GM23338 (cell line): ENCODE results near the gene TXLNG. TPM values are rescaled to one million over a fixed set of nuclear protein-coding genes. Genes with fewer than 3 reads are reported as not detected.

Experiments
- ATAC-seq: fragments of 200-7000 bp; cut with Tn5 transposase; 3 replicates; pipeline ENCODE4 v1.9.1; 2020
- DNase-seq: peaks from one replicate; pipeline ENCODE4 v3.0.0-alpha.2; 2015; ENCODE audit warnings: low spot score
- H2AFZ ChIP-seq: fragments of 200-600 bp; sonication (generic); 2 replicates; pipeline ENCODE4 v1.8.0; 2016; ENCODE audit warnings: antibody characterized with exemption, mild to moderate bottlenecking, moderate library complexity
- H3F3A ChIP-seq: fragments of 200-600 bp; sonication (generic); replicated peaks from 2 replicates; pipeline ENCODE4 v1.8.0; 2017; ENCODE audit warnings: antibody characterized with exemption, mixed run types, low read depth
- H3K27ac ChIP-seq: fragments of 200-600 bp; sonication (generic); 2 replicates; pipeline ENCODE4 v1.6.1; 2016; ENCODE audit warnings: low read depth
- H3K27me3 ChIP-seq: fragments of 200-600 bp; sonication (generic); 2 replicates; pipeline ENCODE4 v1.8.0; 2016; ENCODE audit warnings: mild to moderate bottlenecking, mixed run types, moderate library complexity; ENCODE audit not compliant: insufficient read depth
- H3K36me3 ChIP-seq: fragments of 200-600 bp; sonication (generic); 2 replicates; pipeline ENCODE4 v1.8.0; 2016; ENCODE audit warnings: mild to moderate bottlenecking; ENCODE audit not compliant: insufficient read depth
- H3K4me1 ChIP-seq: fragments of 200-600 bp; sonication (generic); 2 replicates; pipeline ENCODE4 v1.8.0; 2016; ENCODE audit warnings: mild to moderate bottlenecking, moderate library complexity; ENCODE audit not compliant: insufficient read depth
- H3K4me2 ChIP-seq: fragments of 200-600 bp; sonication (generic); 2 replicates; pipeline ENCODE4 v1.7.1; 2017; ENCODE audit warnings: mixed run types
- H3K4me3 ChIP-seq: fragments of 200-600 bp; sonication (generic); 2 replicates; pipeline ENCODE4 v1.6.1; 2016; ENCODE audit warnings: mixed run types
- H3K79me2 ChIP-seq: fragments of 200-600 bp; sonication (generic); replicated peaks from 2 replicates; pipeline ENCODE4 v1.8.0; 2017; ENCODE audit warnings: mild to moderate bottlenecking; ENCODE audit not compliant: insufficient read depth
- H3K9me2 ChIP-seq: fragments of 200-600 bp; sonication (generic); 2 replicates; pipeline ENCODE4 v1.8.0; 2017; ENCODE audit not compliant: insufficient read depth
- H4K20me1 ChIP-seq: fragments of 200-600 bp; sonication (generic); replicated peaks from 2 replicates; pipeline ENCODE4 v1.8.0; 2017; ENCODE audit warnings: mild to moderate bottlenecking; ENCODE audit not compliant: insufficient read depth
- H3K27ac Mint-ChIP-seq: 2 replicates; pipeline ENCODE4 v1.8.0; 2020; ENCODE audit warnings: inconsistent platforms, mild to moderate bottlenecking, moderate library complexity, mixed read lengths
- H3K27me3 Mint-ChIP-seq: 3 replicates; pipeline ENCODE4 v1.8.0; 2022; ENCODE audit warnings: low read depth, mild to moderate bottlenecking, moderate library complexity, mixed read lengths, inconsistent platforms; ENCODE audit not compliant: insufficient read depth, poor library complexity
- H3K36me3 Mint-ChIP-seq: 3 replicates; pipeline ENCODE4 v1.8.0; 2021; ENCODE audit warnings: low read depth, mild to moderate bottlenecking, inconsistent platforms, moderate library complexity, mixed read lengths
- H3K4me1 Mint-ChIP-seq: 3 replicates; pipeline ENCODE4 v1.8.0; 2020; ENCODE audit warnings: mild to moderate bottlenecking, inconsistent platforms, mixed read lengths
- H3K4me3 Mint-ChIP-seq: 3 replicates; pipeline ENCODE4 v1.8.0; 2021; ENCODE audit warnings: moderate library complexity, mild to moderate bottlenecking, inconsistent platforms, mixed read lengths
- H3K9me3 Mint-ChIP-seq: 3 replicates; pipeline ENCODE4 v1.8.0; 2020; ENCODE audit warnings: moderate library complexity, mild to moderate bottlenecking, inconsistent platforms, mixed read lengths
- CREB1 ChIP-seq: fragments of 250-450 bp; sonication (Bioruptor Pico); IDR thresholded peaks from 2 replicates; pipeline ENCODE4 v1.5.0; 2020; ENCODE audit warnings: low read depth, mild to moderate bottlenecking, moderate library complexity
- CTCF ChIP-seq, 2 experiments: fragments of 200-600 bp in 1 of 2; sonication (generic) in 1 of 2; conservative IDR thresholded peaks; 2 replicates each; pipeline versions ENCODE4 v1.5.1 to v1.6.1; 2016 to 2017; ENCODE audit warnings: antibody characterized with exemption in 2 of 2, low read depth in 2 of 2, mild to moderate bottlenecking in 2 of 2, moderate library complexity in 1 of 2
- ETS1 ChIP-seq: IDR thresholded peaks from 2 replicates; pipeline ENCODE4 v1.6.1; 2016; ENCODE audit warnings: antibody characterized with exemption
- EZH2 ChIP-seq: fragments of 200-600 bp; sonication (generic); IDR thresholded peaks from one replicate; pipeline ENCODE4 v1.8.0; 2017; ENCODE audit warnings: antibody characterized with exemption, mild to moderate bottlenecking, low read depth; ENCODE audit not compliant: unreplicated experiment
- EZH2phosphoT487 ChIP-seq: fragments of 200-600 bp; sonication (generic); IDR thresholded peaks from one replicate; pipeline ENCODE4 v1.8.1; 2018; ENCODE audit warnings: antibody characterized with exemption; ENCODE audit not compliant: unreplicated experiment
- JUNB ChIP-seq: IDR thresholded peaks from one replicate; pipeline ENCODE4 v1.6.1; 2016; ENCODE audit warnings: antibody characterized with exemption; ENCODE audit not compliant: unreplicated experiment
- NANOG ChIP-seq: IDR thresholded peaks from 2 replicates; pipeline ENCODE4 v1.6.1; 2016; ENCODE audit warnings: antibody characterized with exemption, borderline replicate concordance
- POLR2AphosphoS5 ChIP-seq: IDR thresholded peaks from 2 replicates; pipeline ENCODE4 v1.6.1; 2016; ENCODE audit warnings: antibody characterized with exemption, low read depth
- REST ChIP-seq: IDR thresholded peaks from one replicate; pipeline ENCODE4 v1.6.1; 2018; ENCODE audit warnings: antibody characterized with exemption; ENCODE audit not compliant: unreplicated experiment
- STAT1 ChIP-seq: IDR thresholded peaks from one replicate; pipeline ENCODE4 v1.6.1; 2016; ENCODE audit warnings: antibody characterized with exemption; ENCODE audit not compliant: unreplicated experiment
- ZNF114 ChIP-seq: fragments of 250-450 bp; sonication (Bioruptor Pico); IDR thresholded peaks from 2 replicates; pipeline ENCODE4 v1.5.0; 2020; ENCODE audit warnings: mild to moderate bottlenecking, moderate library complexity
- ZNF331 ChIP-seq: fragments of 250-450 bp; sonication (Bioruptor Pico); IDR thresholded peaks from 2 replicates; pipeline ENCODE4 v1.5.0; 2020; ENCODE audit warnings: low read depth, mild to moderate bottlenecking, moderate library complexity
- ZNF462 ChIP-seq: fragments of 250-450 bp; sonication (Bioruptor Pico); IDR thresholded peaks from 2 replicates; pipeline ENCODE4 v1.5.0; 2020; ENCODE audit warnings: mild to moderate bottlenecking, moderate library complexity
- polyA plus RNA-seq: library from polyadenylated mRNA; unstranded; fragments of >200 nt; fragmentation: Nextera tagmentation; extraction: Ambion mirVana; gene quantifications from 2 replicates; pipeline ENCODE4 v1.2.1, GENCODE V29; 2016
- total RNA-seq: library from RNA; depleted of rRNA; stranded (reverse); fragments of >200 nt; shearing (Covaris generic); gene quantifications from 2 replicates; pipeline ENCODE4 v1.2.3, GENCODE V29; 2014

Gene TXLNG
- total and polyA plus RNA-seq, 2 experiments from 2014 or later = 45.3 to 48.4 TPM

GRCh38 chrX:16778545-16778944 is 7.7 kb upstream of the TXLNG start:
- Mint-ChIP-seq H3K36me3 (no peaks in the 10 kb centered on the region), H3K27me3 (no peaks in the 10 kb centered on the region), H3K27ac (no peak overlapping the region), H3K4me3 (no peak overlapping the region), H3K9me3 (no peaks in the 10 kb centered on the region), H3K4me1 (no peaks in the 10 kb centered on the region)
- Histone ChIP-seq H3K27me3 (no peaks in the 10 kb centered on the region), H3K4me1 (no peaks in the 10 kb centered on the region; the same call in 1 of the 2 replicates), H3K79me2 (no peaks in the 10 kb centered on the region), H3K9me2 (no peaks in the 10 kb centered on the region), H2AFZ (no peak overlapping the region), H3K4me3 (no peak overlapping the region), H3K4me2 (no peak overlapping the region), H4K20me1 (no peaks in the 10 kb centered on the region), H3K27ac (no peak overlapping the region), H3K36me3 (no peaks in the 10 kb centered on the region), H3F3A (no peaks in the 10 kb centered on the region)
- ATAC-seq = no peak
- DNase-seq = no peak
- no peak for TF ChIP-seq EZH2
- TF ChIP-seq POLR2AphosphoS5 = no peak
- no peak for TF ChIP-seq NANOG
- TF ChIP-seq ETS1 = no peak
- TF ChIP-seq STAT1 = no peak
- no peak for TF ChIP-seq JUNB
- no peak for TF ChIP-seq ZNF462 (CRISPR knock-in tag)
- TF ChIP-seq REST = no peak
- TF ChIP-seq CTCF (conservative IDR thresholded peaks at IDR 0.05; ENCODE audit: low read depth in 2 of 2) = no peak
- TF ChIP-seq ZNF331 (CRISPR knock-in tag) = no peak
- TF ChIP-seq EZH2phosphoT487 = no peak
- TF ChIP-seq CREB1 (CRISPR knock-in tag) = no peak
- TF ChIP-seq ZNF114 (CRISPR knock-in tag) = no peak
